Muscle of back (tissue), 13 donors: ENCODE results near the gene CD2. TPM values are rescaled to one million over a fixed set of nuclear protein-coding genes. Genes with fewer than 3 reads are reported as not detected.

Source experiments
- DNase-seq, 3 donors: peaks; one replicate each; pipeline versions ENCODE4 v3.0.0 to v3.0.0-alpha.2; 2013
- long read RNA-seq, 9 donors: transcript quantifications; one replicate each; lab custom pipeline, GENCODE V29; 2026
- polyA plus RNA-seq, 10 donors: library from polyadenylated mRNA; unstranded; fragments of 120-200 nt; gene quantifications; one replicate each; pipeline ENCODE4 v1.2.1, GENCODE V29; 2013; ENCODE audit not compliant: insufficient read length in 10 of 10

Gene CD2, protein sequence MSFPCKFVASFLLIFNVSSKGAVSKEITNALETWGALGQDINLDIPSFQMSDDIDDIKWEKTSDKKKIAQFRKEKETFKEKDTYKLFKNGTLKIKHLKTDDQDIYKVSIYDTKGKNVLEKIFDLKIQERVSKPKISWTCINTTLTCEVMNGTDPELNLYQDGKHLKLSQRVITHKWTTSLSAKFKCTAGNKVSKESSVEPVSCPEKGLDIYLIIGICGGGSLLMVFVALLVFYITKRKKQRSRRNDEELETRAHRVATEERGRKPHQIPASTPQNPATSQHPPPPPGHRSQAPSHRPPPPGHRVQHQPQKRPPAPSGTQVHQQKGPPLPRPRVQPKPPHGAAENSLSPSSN
- 10 to 100 TPM in 1 of 10 donors, 1 to 10 TPM in 1, under 1 TPM in 8; 0.17 to 10.1 (median 0.56) TPM for polyA plus RNA-seq
- long read RNA-seq, donor 1: 0 reads
- long read RNA-seq, donor 2: 0 reads
- long read RNA-seq, donor 3: 0 reads
- long read RNA-seq, donor 4: 0 reads
- long read RNA-seq, donor 5: 0 reads
- long read RNA-seq, donor 6: 0 reads
- long read RNA-seq, donor 7: 0 reads
- long read RNA-seq, donor 8: 0 reads
- long read RNA-seq, donor 9: 0 reads

- DNase-seq: peak in 1 of 3 donors; percentile 46
Observed at GRCh38 chr1:116754198-116754977, at the start of gene CD2. Gene CD2 (plus strand): TSS chr1:116754430. CDS start chr1:116754493, 63 bp downstream.

DNA sequence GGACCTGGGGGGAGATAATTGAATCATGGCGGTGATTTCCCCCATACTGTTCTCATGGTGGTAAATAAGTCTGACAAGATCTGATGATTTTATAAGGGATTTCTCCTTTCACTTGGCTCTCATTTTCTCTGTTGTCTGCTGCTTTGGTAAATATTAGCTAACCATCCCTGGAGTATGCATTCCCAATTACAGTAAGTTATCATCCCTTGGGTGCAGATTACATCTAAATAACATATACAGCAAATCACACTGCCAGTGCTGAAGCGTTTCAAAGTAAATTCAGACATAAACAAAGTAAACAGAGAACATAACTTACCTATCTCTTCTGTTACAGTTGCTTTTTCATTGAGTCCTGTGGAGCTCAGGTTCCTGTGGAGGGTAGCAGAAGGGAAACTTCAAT lies 48.1 kb upstream of the CD2 start:
- no peak for DNase-seq

- DNase-seq: peak in 1 of 3 donors; percentile 52
Observed at GRCh38 chr1:116706841-116707240, 47.4 kb upstream of the CD2 start.

GRCh38 chr1:116708255-116708900 lies 45.9 kb upstream of the CD2 start:
- DNase-seq: no peak

GRCh38 chr1:116709666-116710167 lies 44.5 kb upstream of the CD2 start:
- no peak for DNase-seq

DNA sequence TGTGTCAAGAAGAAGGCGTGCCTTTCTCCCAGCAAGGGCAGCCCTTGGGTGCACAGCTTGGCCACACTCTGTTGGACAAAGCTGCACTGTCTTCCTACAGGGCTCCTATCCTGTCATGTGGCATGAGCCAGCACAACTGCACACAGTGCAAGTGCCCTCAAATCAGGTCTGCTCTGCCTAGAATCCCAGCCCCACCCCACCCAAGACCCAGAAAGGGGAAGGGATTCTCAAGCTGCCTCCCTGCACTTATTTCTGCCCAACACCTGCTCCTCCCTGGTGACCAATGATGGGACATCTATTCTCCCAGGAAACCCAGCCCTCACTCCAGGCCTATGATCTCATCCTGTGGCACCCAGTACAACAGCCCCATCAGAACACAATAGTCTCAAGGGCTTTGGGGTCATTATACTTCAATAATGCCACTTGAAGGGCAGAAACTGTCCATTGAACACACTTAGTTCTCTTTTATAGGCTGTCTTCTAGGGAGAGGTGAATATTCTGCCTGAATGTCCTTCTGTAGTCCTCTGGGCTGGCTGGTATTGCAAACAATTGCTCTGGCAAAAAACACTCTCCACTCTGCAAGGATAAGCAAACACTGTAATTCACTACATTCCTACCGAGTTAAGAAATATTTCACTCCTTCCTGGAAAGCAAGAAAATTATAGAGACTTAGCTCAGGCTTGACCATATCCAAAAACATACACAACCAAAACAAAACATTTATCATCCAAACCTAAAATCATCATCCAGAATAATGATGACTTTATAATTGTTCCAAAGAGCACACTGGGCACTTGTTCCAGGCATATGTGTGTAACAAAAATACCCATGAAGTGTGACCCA lies 43.6 kb upstream of the CD2 start:
- DNase-seq: no peak

GRCh38 chr1:116711263-116711840 lies 42.9 kb upstream of the CD2 start:
- DNase-seq: no peak

GRCh38 chr1:116712510-116712909 lies 41.7 kb upstream of the CD2 start:
- no peak for DNase-seq

DNA sequence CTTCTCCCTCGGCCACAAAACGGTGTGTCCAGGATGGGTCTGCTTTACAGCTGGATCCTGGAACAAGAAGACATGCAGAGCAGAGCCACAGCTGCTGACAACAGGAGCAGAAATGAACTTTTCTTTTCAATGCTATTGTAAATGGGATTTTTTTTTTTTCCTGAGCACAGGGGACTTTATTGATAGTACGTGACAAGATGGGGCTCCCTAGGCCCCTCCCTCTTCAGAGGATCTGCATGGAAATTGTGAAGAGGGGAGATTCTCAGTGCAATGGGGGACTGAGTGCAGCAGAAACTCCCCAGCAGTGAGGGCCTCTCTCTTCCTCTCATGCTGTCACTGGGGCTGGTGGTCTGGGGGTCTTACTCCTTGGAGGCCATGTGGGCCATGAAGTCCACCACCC lies 40.8 kb upstream of the CD2 start:
- no peak for DNase-seq

- no peak for DNase-seq
Observed at GRCh38 chr1:116716391-116716790, 37.8 kb upstream of the CD2 start.

DNA sequence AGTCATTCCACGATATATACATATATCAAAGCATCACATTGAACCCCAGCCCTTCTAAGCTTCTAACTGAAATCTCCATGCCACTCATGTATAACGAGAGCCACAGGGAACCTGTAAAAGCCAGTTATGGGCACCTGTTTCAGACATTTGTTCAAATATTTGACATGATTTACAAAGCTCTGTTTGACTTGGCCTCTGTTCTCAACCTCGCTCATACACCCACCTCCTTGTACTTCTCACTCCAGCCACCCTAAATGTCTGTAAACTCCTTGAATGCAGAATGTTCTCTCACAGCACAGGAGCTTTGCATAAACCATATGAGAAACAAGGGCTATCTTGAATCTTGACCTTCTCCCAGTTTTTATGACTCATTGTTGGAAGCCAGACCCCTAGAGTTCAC lies 36.9 kb upstream of the CD2 start:
- no peak for DNase-seq

DNA sequence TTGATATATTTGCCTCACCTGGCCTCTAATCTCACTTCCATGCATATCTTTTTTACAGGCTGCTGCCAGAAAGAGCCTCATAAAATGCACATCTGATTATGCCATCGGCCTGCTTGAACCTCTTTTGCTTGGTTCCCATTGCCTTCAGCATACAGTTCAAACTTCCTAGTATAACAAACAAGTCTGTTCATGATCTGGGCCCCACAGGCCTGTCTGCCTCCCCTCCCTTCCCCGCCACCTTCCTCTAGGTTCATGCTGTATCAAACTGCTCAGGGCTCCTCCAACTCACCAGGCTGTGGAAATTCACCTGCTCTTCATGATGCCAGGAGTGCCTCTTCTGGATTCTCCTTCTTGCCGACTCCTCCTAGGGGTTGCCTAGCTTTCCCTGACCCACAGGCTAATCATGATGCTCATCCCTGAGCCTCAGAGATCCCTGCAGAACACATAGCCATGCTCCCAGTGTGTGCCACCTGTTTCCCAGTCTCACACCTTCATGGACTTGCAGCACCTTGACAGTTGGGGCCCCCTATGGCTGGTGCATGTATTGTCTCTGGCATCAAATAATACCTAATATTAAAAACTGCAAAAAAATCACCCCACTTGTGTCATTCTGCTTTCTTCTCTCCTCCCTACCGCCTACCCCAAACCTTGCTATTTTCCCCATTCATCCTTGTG lies 33.7 kb upstream of the CD2 start:
- DNase-seq: no peak

- DNase-seq: no peak
Observed at GRCh38 chr1:116721039-116721405, 33.2 kb upstream of the CD2 start.

DNA sequence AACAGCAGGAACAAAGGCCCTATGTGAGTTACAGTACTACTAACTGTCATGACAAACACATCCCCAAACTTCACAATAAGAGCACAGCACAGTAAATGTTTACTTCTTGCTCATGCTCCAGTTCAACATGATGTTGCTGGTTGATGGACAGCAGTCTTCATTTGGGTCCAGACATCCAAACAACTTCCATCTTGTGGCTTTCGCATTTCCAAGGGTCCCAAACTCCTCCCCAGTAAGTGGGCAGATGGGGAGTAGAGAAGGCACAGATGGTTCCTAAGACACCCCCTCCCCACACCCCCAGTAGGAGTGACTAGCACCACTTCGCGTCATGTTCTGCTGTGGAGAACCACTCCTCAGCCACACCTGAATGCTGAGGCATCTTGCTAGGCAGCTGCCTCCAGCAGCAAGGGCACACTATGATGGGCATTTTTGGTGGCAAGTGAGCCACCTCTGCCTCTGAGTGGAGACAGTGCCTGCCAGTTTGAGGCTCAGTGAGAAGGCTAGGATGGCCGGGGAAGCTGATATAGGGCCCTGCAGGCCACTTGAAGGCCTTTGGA lies 32.7 kb upstream of the CD2 start:
- no peak for DNase-seq

DNA sequence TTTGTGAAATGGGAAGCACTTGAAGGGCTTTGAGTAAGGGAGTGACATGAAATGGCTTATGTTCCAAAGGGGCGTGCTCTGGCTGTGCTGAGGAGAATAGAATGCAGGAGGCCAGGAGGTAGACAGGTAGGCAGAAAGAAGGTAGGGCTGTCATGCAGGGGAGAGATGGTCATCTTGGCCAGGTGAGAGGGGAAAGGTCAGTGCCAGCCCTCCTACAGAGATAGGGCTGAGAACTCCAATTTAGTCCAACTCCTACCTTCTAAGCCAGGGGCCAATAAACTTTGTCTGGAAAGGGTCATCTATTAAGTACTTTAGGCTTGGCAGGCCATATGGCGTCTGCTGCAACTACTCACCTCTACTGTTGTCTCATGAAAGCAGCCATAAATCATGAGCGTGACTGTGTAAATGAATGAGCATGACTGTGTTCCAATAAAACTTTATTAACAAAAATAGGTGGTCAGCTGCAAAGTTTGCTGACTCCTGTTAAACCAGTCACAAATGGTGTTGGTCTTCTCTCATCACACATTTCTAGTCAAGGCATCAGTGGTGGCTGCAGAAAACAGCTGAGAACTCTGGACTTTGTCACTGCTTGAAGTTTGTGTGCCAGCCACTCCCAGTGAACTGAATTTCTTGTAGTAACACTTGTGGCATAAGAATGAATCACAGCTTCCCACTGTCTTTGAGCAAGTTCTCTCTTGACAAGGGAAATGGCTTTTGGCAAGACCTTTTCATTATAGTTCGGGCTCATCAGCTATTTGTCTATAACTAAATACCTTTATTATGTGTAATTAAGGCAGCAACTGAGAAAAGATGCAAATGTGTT lies 32.0 kb upstream of the CD2 start:
- no peak for DNase-seq

DNA sequence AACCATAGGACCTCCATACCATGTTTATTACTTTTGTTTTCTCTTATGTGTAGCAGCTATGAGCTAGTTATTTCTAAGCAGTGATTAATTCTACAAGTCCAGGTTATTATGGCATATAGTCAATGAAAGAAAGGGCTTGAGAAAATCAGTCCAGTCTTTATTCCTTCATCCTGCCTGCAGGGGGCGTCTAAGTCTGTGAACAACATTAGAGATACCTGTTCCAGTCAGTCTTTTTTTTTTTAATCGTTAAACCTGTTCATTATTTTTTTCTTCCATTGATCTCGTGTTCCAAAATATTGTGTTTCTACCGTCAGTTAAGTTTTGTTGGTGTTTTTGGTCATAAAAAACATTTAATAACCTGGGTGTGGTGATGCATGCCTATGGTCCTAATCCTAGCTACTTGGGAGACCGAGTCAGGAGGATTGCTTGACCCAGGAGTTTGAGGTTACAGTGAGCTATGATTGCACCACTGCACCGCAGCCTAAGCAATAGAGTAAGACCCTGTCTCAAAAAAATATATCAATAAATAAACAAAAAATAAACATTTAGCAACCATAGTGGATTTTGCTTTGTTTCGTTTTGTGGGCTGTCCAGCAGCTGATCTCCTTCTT lies 29.4 kb upstream of the CD2 start:
- peak; percentile 49 to 65 (median 53) for DNase-seq

DNA sequence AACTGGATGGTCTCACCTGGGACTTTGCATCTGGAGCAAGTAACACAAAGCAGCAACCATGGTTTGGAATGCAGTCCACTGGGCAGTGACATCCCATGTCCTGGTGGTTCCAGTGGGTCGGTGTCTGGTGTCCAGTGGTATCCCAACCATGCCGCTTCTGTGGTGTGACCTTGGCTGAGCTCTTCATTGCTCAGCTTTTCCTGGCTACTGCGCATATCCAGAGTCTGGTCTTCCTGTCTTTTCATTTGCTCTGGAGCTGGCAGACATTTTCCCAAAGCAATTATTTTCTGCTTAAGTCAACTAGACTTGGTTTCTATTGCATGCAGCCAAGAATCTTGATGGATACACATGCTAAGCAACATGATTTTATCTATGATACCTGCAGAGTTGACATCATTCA lies 28.4 kb upstream of the CD2 start:
- DNase-seq: no peak
